ENCODE measurements around the gene TMEM40. TPM values are rescaled to one million over a fixed set of nuclear protein-coding genes. Genes with fewer than 3 reads are reported as not detected.
A peak's percentile ranks its signal among the peaks of the same experiment; 100 is the strongest.

TMEM40 gene
- total and polyA plus RNA-seq, 2 of the 13 experiments (the other 11 are each of a cell fraction or from before 2014, with no cell fraction given) = 0.16 TPM; not detected in 1

DNA sequence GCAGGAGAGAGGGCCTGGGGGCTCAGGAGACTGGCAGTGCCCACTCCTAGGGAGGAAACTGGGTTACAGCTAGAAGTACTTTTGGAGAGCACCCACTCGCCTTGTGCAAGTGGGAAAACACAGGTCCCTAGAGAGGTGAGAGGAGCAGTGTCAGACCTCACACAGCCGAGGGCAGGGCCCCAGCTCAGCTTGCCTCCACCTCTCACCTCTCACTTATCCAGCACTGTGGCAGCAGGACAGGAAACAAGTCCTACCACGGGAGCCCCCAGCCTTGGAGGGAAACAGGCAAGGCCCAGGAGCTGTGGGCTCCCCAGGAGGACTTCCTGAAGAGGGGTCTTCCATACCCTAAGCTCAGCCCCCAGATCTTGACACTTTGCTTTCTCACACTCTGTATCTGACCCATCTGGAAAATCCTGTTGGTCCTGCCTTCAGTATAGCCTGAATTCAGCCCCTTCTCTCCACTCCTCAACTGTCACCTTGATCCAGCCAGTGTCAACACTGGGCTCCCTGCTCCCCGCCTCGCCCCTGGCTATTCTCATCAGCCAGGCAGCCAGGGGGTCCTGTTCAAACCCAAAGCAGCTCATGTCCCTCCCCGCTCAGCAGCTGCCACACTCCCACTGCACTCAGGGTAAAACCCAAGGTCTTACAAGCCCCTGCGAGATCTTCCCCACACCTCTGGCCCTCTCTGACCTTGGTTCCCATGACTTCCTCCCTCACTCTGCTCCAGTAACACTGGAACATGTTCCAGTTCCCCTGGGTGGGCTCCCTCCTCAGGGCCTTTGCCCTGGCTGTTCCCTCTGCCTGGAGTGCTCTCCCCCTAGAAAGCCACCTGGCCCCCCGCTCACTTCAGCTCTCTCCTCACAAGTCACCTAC is 870 bp upstream of the TMEM40 start:
- in situ Hi-C loops (cut with HindIII; ENCODE audit: extremely low pct_ligation_motif_present, low pct_unique_long_range_greater_than_20kb) = no loop called here
- Histone ChIP-seq H3K9me3 (ENCODE audit: low read length) (no peaks in the 10 kb centered on the region), H3K4me2 (ENCODE audit: low read depth, low read length) (peak overlapping the region; percentile 50), H3K4me1 (ENCODE audit: insufficient read depth, low read length) (peaks cover 29% of the 10 kb centered on the region), H3K4me3 (replicated peaks in 1 of 3; ENCODE audit: insufficient read depth in 1 of 3, low read depth in 2 of 3, low read length in 3 of 3) (peak overlapping the region in 1 of 3 experiments; percentile 29; a peak in 1 of 6 replicates), H3K79me2 (ENCODE audit: insufficient read depth, low read length) (no peaks in the 10 kb centered on the region), H3K36me3 (replicated peaks in 1 of 2; ENCODE audit: control insufficient read depth in 1 of 2, insufficient read depth in 2 of 2, low read length in 2 of 2) (no peaks in the 10 kb centered on the region), H3K9ac (ENCODE audit: insufficient read depth, low read depth, low read length) (no peak overlapping the region), H4K20me1 (ENCODE audit: insufficient read depth, low read length) (no peaks in the 10 kb centered on the region), H3K27me3 (ENCODE audit: control insufficient read depth in 1 of 2, insufficient read depth in 2 of 2, low read length in 2 of 2) (0 out of 5 replicates have a peak, but pooled peaks cover 0 to 3% of the 10 kb centered on the region in 2 experiments), H3K27ac (ENCODE audit: extremely low read length, insufficient read depth, low read length) (no peak overlapping the region), H2AFZ (ENCODE audit: low read length) (no peak overlapping the region)
- peak; percentile 26; the same call in 2 of the 3 replicates for ATAC-seq
- POLR2A ChIA-PET = no interaction called here
- no TSS peak for BruUV-seq (replicated peaks)
- FAIRE-seq = no peak
- intact Hi-C loops (cut with micrococcal nuclease; ENCODE audit: unreplicated experiment) = no loop called here
- DNase-seq (ENCODE audit: low spot score) = no peak
- CTCF ChIA-PET (ENCODE audit: low intra/inter-chr PET ratio, low total read pairs) = no interaction called here
- TF ChIP-seq THAP11 (CRISPR knock-in tag; IDR thresholded peaks at IDR 0.05) = no peak
- no peak for TF ChIP-seq DPF2 (CRISPR knock-in tag; IDR thresholded peaks at IDR 0.05; ENCODE audit: borderline replicate concordance, low read depth)
- TF ChIP-seq, protein P1, sequence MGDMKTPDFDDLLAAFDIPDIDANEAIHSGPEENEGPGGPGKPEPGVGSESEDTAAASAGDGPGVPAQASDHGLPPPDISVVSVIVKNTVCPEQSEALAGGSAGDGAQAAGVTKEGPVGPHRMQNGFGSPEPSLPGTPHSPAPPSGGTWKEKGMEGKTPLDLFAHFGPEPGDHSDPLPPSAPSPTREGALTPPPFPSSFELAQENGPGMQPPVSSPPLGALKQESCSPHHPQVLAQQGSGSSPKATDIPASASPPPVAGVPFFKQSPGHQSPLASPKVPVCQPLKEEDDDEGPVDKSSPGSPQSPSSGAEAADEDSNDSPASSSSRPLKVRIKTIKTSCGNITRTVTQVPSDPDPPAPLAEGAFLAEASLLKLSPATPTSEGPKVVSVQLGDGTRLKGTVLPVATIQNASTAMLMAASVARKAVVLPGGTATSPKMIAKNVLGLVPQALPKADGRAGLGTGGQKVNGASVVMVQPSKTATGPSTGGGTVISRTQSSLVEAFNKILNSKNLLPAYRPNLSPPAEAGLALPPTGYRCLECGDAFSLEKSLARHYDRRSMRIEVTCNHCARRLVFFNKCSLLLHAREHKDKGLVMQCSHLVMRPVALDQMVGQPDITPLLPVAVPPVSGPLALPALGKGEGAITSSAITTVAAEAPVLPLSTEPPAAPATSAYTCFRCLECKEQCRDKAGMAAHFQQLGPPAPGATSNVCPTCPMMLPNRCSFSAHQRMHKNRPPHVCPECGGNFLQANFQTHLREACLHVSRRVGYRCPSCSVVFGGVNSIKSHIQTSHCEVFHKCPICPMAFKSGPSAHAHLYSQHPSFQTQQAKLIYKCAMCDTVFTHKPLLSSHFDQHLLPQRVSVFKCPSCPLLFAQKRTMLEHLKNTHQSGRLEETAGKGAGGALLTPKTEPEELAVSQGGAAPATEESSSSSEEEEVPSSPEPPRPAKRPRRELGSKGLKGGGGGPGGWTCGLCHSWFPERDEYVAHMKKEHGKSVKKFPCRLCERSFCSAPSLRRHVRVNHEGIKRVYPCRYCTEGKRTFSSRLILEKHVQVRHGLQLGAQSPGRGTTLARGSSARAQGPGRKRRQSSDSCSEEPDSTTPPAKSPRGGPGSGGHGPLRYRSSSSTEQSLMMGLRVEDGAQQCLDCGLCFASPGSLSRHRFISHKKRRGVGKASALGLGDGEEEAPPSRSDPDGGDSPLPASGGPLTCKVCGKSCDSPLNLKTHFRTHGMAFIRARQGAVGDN (CRISPR knock-in tag; IDR thresholded peaks at IDR 0.05) = peak; percentile 40; the same call in 1 of the 2 replicates
- no peak for TF ChIP-seq ZNF121 (CRISPR knock-in tag; IDR thresholded peaks at IDR 0.05)
- 43% methylated on average over 5 of the region's 8 CpGs for WGBS (ENCODE audit: low lambda C conversion rate)
